SK-N-SH (cell line): ENCODE measurements around the gene AKAP8. TPM values are rescaled to one million over a fixed set of nuclear protein-coding genes. Genes with fewer than 3 reads are reported as not detected.

Experiments
- CTCF ChIA-PET: fragments of 300-600, 350-600 bp; formaldehyde crosslinking; extraction: SDS; loops from one replicate; lab custom pipeline; 2021; lab: Yijun Ruan, JAX
- POLR2A ChIA-PET: fragments of 350-600 bp; sonication (Branson Sonifier 250); formaldehyde crosslinking; extraction: SDS; loops from one replicate; lab custom pipeline; 2020; ENCODE audit warnings: antibody characterized with exemption, inconsistent platforms; lab: Yijun Ruan, JAX
- DNase-seq: peaks from one replicate; pipeline ENCODE4 v3.0.0; 2012
- H2AFZ ChIP-seq: fragments of 200-600 bp; sonication (generic); 2 replicates; pipeline ENCODE4 v1.8.1; 2016; ENCODE audit warnings: antibody characterized with exemption, mild to moderate bottlenecking, low read depth
- H3F3A ChIP-seq: fragments of 200-600 bp; sonication (generic); replicated peaks from 2 replicates; pipeline ENCODE3; 2016; ENCODE audit warnings: antibody characterized with exemption, mild to moderate bottlenecking; ENCODE audit not compliant: insufficient read depth
- H3K27ac ChIP-seq, 2 experiments: fragments of 200-500 bp in 1 of 2; fragments of 200-600 bp in 1 of 2; sonication (Bioruptor generic) in 1 of 2; sonication (generic), shearing (Covaris generic) in 1 of 2; 2 replicates each; pipeline versions ENCODE4 v1.5.1 to v1.6.1; 2014 to 2016; ENCODE audit warnings: low read depth in 2 of 2, inconsistent platforms in 1 of 2, low read length in 1 of 2, mild to moderate bottlenecking in 1 of 2, mixed read lengths in 1 of 2
- H3K27me3 ChIP-seq: fragments of 200-600 bp; sonication (generic), shearing (Covaris generic); 2 replicates; pipeline ENCODE4 v1.6.1; 2016; ENCODE audit warnings: mixed run types; ENCODE audit not compliant: insufficient read depth
- H3K36me3 ChIP-seq, 2 experiments: fragments of 200-500 bp in 1 of 2; fragments of 200-600 bp in 1 of 2; sonication (Bioruptor generic) in 1 of 2; sonication (generic) in 1 of 2; replicated peaks in 1 of 2; 2 replicates each; pipeline versions ENCODE3 to v1.5.1; 2014 to 2016; ENCODE audit warnings: low read length in 1 of 2, mild to moderate bottlenecking in 1 of 2; ENCODE audit not compliant: insufficient read depth in 2 of 2, control insufficient read depth in 1 of 2
- H3K4me1 ChIP-seq, 2 experiments: fragments of 200-500 bp in 1 of 2; fragments of 200-600 bp in 1 of 2; sonication (Bioruptor generic) in 1 of 2; sonication (generic), shearing (Covaris generic) in 1 of 2; 2 replicates each; pipeline versions ENCODE4 v1.5.1 to v1.6.1; 2014 to 2016; ENCODE audit warnings: low read depth in 1 of 2, low read length in 1 of 2, mixed run types in 1 of 2; ENCODE audit not compliant: insufficient read depth in 2 of 2, control insufficient read depth in 1 of 2
- H3K4me2 ChIP-seq: fragments of 200-600 bp; sonication (generic), shearing (Covaris generic); 2 replicates; pipeline ENCODE4 v1.6.1; 2017; ENCODE audit warnings: mixed run types
- H3K4me3 ChIP-seq, 2 experiments: fragments of 200-500 bp in 1 of 2; fragments of 200-600 bp in 1 of 2; sonication (Bioruptor generic) in 1 of 2; sonication (generic), shearing (Covaris generic) in 1 of 2; 2 replicates each; pipeline versions ENCODE4 v1.5.1 to v1.8.1; 2014 to 2016; ENCODE audit warnings: low read depth in 2 of 2, inconsistent platforms in 1 of 2, low read length in 1 of 2, mild to moderate bottlenecking in 1 of 2, mixed read lengths in 1 of 2, moderate library complexity in 1 of 2
- H3K79me2 ChIP-seq: fragments of 200-600 bp; sonication (generic); 2 replicates; pipeline ENCODE4 v1.8.1; 2017; ENCODE audit warnings: mild to moderate bottlenecking; ENCODE audit not compliant: insufficient read depth
- H3K9ac ChIP-seq: fragments of 200-600 bp; sonication (generic); 2 replicates; pipeline ENCODE4 v1.6.1; 2017; ENCODE audit warnings: mixed run types
- H3K9me2 ChIP-seq: fragments of 200-600 bp; sonication (generic); 2 replicates; pipeline ENCODE4 v1.6.1; 2017; ENCODE audit warnings: mixed run types
- H3K9me3 ChIP-seq: fragments of 200-600 bp; sonication (generic); 2 replicates; pipeline ENCODE4 v1.6.1; 2017; ENCODE audit warnings: mixed run types, mild to moderate bottlenecking, moderate library complexity
- H4K20me1 ChIP-seq: fragments of 200-600 bp; sonication (generic); 2 replicates; pipeline ENCODE4 v1.6.1; 2017; ENCODE audit warnings: mild to moderate bottlenecking, mixed run types; ENCODE audit not compliant: insufficient read depth
- CHD2 ChIP-seq: fragments of 150-350 bp; IDR thresholded peaks from 2 replicates; pipeline ENCODE4 v1.6.1; 2018; ENCODE audit warnings: low read length; ENCODE audit not compliant: partially characterized antibody
- CTCF ChIP-seq: fragments of 200-600 bp; sonication (generic); IDR thresholded peaks from 2 replicates; pipeline ENCODE4 v1.6.1; 2017; ENCODE audit warnings: antibody characterized with exemption, mild to moderate bottlenecking, moderate library complexity
- ELF1 ChIP-seq: IDR thresholded peaks from 2 replicates; pipeline ENCODE4 v1.4.0; 2012
- EZH2phosphoT487 ChIP-seq: fragments of 200-600 bp; sonication (generic); IDR thresholded peaks from 2 replicates; pipeline ENCODE4 v1.6.1; 2017; ENCODE audit warnings: low read depth, mixed run types, mild to moderate bottlenecking, antibody characterized with exemption, moderate library complexity, borderline replicate concordance
- FOSL2 ChIP-seq: IDR thresholded peaks from 2 replicates; pipeline ENCODE4 v1.4.0; 2012; ENCODE audit warnings: low read depth, mild to moderate bottlenecking, moderate library complexity, borderline replicate concordance
- FOXJ3 ChIP-seq: sonication (generic); formaldehyde crosslinking; IDR thresholded peaks from 2 replicates; pipeline ENCODE4 v1.5.1; 2020; ENCODE audit warnings: mild to moderate bottlenecking, missing genetic modification reagents
- GATA2 ChIP-seq: sonication (generic); formaldehyde crosslinking; IDR thresholded peaks from 2 replicates; pipeline ENCODE4 v1.5.0; 2020; ENCODE audit warnings: mild to moderate bottlenecking, missing genetic modification reagents
- MEF2A ChIP-seq: IDR thresholded peaks from 2 replicates; pipeline ENCODE4 v1.4.0; 2012; ENCODE audit warnings: low read depth, borderline replicate concordance
- MXI1 ChIP-seq: IDR thresholded peaks from 2 replicates; pipeline ENCODE4 v1.6.1; 2012; ENCODE audit warnings: mild to moderate bottlenecking, low read depth, low read length, improper control_type of control experiment
- NRF1 ChIP-seq: IDR thresholded peaks from 2 replicates; pipeline ENCODE4 v1.6.1; 2012; ENCODE audit warnings: low read depth, mild to moderate bottlenecking, low read length
- POLR2AphosphoS5 ChIP-seq: IDR thresholded peaks from 2 replicates; pipeline ENCODE4 v1.6.1; 2012; ENCODE audit warnings: low read depth, low read length
- RAD21 ChIP-seq: IDR thresholded peaks from 2 replicates; pipeline ENCODE4 v1.6.1; 2012; ENCODE audit warnings: mild to moderate bottlenecking, low read length
- RCOR1 ChIP-seq: fragments of 150-350 bp; IDR thresholded peaks from 2 replicates; pipeline ENCODE4 v1.6.1; 2017; ENCODE audit warnings: antibody characterized with exemption, low read length
- RFX5 ChIP-seq: IDR thresholded peaks from 2 replicates; pipeline ENCODE4 v1.6.1; 2012; ENCODE audit warnings: mild to moderate bottlenecking, improper control_type of control experiment, low read length
- RXRA ChIP-seq: IDR thresholded peaks from 2 replicates; pipeline ENCODE4 v1.4.0; 2012; ENCODE audit warnings: low read depth, mild to moderate bottlenecking, borderline replicate concordance
- TAF1 ChIP-seq: IDR thresholded peaks from 2 replicates; pipeline ENCODE4 v1.6.1; 2012; ENCODE audit warnings: low read depth, mild to moderate bottlenecking, low read length, moderate library complexity, borderline replicate concordance
- TCF12 ChIP-seq: IDR thresholded peaks from 2 replicates; pipeline ENCODE4 v1.4.0; 2012
- WGBS: methylation state at CpG from one replicate; pipeline ENCODE4 v1.1.6; 2017; ENCODE audit warnings: low lambda C conversion rate; 5-methylcytosine and 5-hydroxymethylcytosine counted together
- polyA plus RNA-seq, 3 experiments: library from polyadenylated mRNA; depleted of rRNA; stranded (reverse); fragments of >200 nt; gene quantifications; 2 replicates each; pipeline ENCODE4 v1.2.3, GENCODE V29; 2012
- TF ChIP-seq, protein P1 (sequence below): IDR thresholded peaks from 2 replicates; pipeline ENCODE4; 2012
- TF ChIP-seq, protein P2 (sequence below): IDR thresholded peaks from 2 replicates; pipeline ENCODE4 v1.4.0; 2012; ENCODE audit warnings: low read depth

Gene AKAP8
- polyA plus RNA-seq, 1 of the 3 experiments (the other 2 are of a cell fraction), result 17.2 TPM

GRCh38 chr19:15421721-15422260, 42.2 kb upstream of the AKAP8 start:
- no peak overlapping the region for H3K4me3 ChIP-seq
- no peak overlapping the region for H2AFZ ChIP-seq
- no peaks in the 10 kb centered on the region for H3K27me3 ChIP-seq
- DNase-seq, result peak; percentile 88
- H3K9ac ChIP-seq, result no peak overlapping the region
- H3K9me3 ChIP-seq, result no peaks in the 10 kb centered on the region
- H3K4me1 ChIP-seq, result peaks cover 10 to 44% of the 10 kb centered on the region in 2 experiments; a peak in 3 of 4 replicates
- CTCF ChIA-PET, result interaction anchor here (0.7 to 1.9 kb wide), 7 partner anchors 11 to 244 kb away, joined by 3 to 9 read pairs (median 3); no protein-coding TSS in a partner anchor
- H3K9me2 ChIP-seq, result no peaks in the 10 kb centered on the region
- H3K27ac ChIP-seq, result peak overlapping the region in 1 of 2 experiments; percentile 94; a peak in 2 of 4 replicates
- 48% methylated on average over 11 of the region's 15 CpGs for WGBS
- POLR2A ChIA-PET, result interaction anchor here (1.2 to 1.8 kb wide), 4 partner anchors 11 to 133 kb away, joined by 4 to 8 read pairs (median 4); partner anchors contain the start of gene AKAP8
- peaks cover 10% of the 10 kb centered on the region for H3F3A ChIP-seq
- TF ChIP-seq GATA2 (CRISPR knock-in tag) (no peak), CHD2 (peak; percentile 49), NRF1 (no peak), MXI1 (peak; percentile 89), FOXJ3 (peak; percentile 64; the same call in 1 of the 2 replicates), RCOR1 (peak; percentile 43; the same call in 1 of the 2 replicates), RFX5 (no peak)
- no peak overlapping the region for H3K4me2 ChIP-seq
- H3K36me3 ChIP-seq, result peaks cover 33 to 41% of the 10 kb centered on the region in 2 experiments
- peaks cover 20% of the 10 kb centered on the region for H3K79me2 ChIP-seq
- H4K20me1 ChIP-seq, result peaks cover 12% of the 10 kb centered on the region

- POLR2A ChIA-PET, result interaction anchor here (1.2 to 1.8 kb wide), 4 partner anchors 12 to 134 kb away, joined by 4 to 8 read pairs (median 4); partner anchors contain the start of gene AKAP8
- DNase-seq, result no peak
Observed at GRCh38 chr19:15421136-15421695, 41.6 kb upstream of the AKAP8 start.

More at GRCh38 chr19:15421136-15421695, 41.6 kb upstream of the AKAP8 start:
- Histone ChIP-seq H3K79me2 (peaks cover 26% of the 10 kb centered on the region), H3K27ac (peak overlapping the region in 1 of 2 experiments; percentile 94; a peak in 2 of 4 replicates), H3K4me1 (peaks cover 10 to 42% of the 10 kb centered on the region in 2 experiments; a peak in 3 of 4 replicates), H3K36me3 (peaks cover 33 to 39% of the 10 kb centered on the region in 2 experiments), H3K4me3 (no peak overlapping the region), H3K4me2 (no peak overlapping the region), H3K9me2 (no peaks in the 10 kb centered on the region), H3K9ac (no peak overlapping the region), H3K9me3 (no peaks in the 10 kb centered on the region), H3K27me3 (no peaks in the 10 kb centered on the region), H2AFZ (no peak overlapping the region), H4K20me1 (peaks cover 16% of the 10 kb centered on the region), H3F3A (peaks cover 10% of the 10 kb centered on the region)
- 86% methylated on average over 12 of the region's 12 CpGs for WGBS
- TF ChIP-seq RXRA, result no peak
- TF ChIP-seq ELF1, result no peak
- no peak for TF ChIP-seq CTCF
- TF ChIP-seq, protein P1, sequence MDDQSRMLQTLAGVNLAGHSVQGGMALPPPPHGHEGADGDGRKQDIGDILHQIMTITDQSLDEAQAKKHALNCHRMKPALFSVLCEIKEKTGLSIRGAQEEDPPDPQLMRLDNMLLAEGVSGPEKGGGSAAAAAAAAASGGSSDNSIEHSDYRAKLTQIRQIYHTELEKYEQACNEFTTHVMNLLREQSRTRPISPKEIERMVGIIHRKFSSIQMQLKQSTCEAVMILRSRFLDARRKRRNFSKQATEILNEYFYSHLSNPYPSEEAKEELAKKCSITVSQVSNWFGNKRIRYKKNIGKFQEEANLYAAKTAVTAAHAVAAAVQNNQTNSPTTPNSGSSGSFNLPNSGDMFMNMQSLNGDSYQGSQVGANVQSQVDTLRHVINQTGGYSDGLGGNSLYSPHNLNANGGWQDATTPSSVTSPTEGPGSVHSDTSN, result no peak
- no peak for TF ChIP-seq FOSL2
- TF ChIP-seq GATA2 (CRISPR knock-in tag), result no peak
- no peak for TF ChIP-seq POLR2AphosphoS5
- no peak for TF ChIP-seq TAF1
- TF ChIP-seq, protein P2, sequence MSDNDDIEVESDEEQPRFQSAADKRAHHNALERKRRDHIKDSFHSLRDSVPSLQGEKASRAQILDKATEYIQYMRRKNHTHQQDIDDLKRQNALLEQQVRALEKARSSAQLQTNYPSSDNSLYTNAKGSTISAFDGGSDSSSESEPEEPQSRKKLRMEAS, result no peak
- no peak for TF ChIP-seq TCF12
- TF ChIP-seq EZH2phosphoT487, result no peak
- no peak for TF ChIP-seq MXI1
- no peak for TF ChIP-seq MEF2A
- TF ChIP-seq NRF1, result no peak
- no peak for TF ChIP-seq RFX5
- no peak for TF ChIP-seq RAD21
- CTCF ChIA-PET, result interaction anchor here (0.8 to 1.9 kb wide), 7 partner anchors 12 to 244 kb away, joined by 3 to 9 read pairs (median 3); no protein-coding TSS in a partner anchor
